Measurements from ENCODE around the gene NPAS3.

GRCh38 chr14:33219957-33220356, 281.3 kb downstream of the NPAS3 start:
- TF ChIP-seq CTCF (IDR thresholded peaks at IDR 0.05) = no peak
- no peak for TF ChIP-seq POLR2A (IDR thresholded peaks at IDR 0.05)
